Right cardiac atrium (tissue), 5 donors: ENCODE results near the gene ZNF805. TPM values are rescaled to one million over a fixed set of nuclear protein-coding genes. Genes with fewer than 3 reads are reported as not detected.
"Not testable (repeated sequence)": the region's sequence is repeated elsewhere in the genome, so short reads cannot be mapped to it uniquely, and the experiment has no call there.

Source experiments
- ATAC-seq, 2 donors: fragments of 200-7000 bp; cut with Tn5 transposase; one replicate each; pipeline versions ENCODE4 v1.8.0 to v1.9.1; 2020; ENCODE audit warnings: moderate library complexity in 2 of 2, mild to moderate bottlenecking in 1 of 2
- DNase-seq, 3 donors: peaks; one replicate each; pipeline ENCODE4 v3.0.0-alpha.2; 2020
- H3K27ac ChIP-seq: one replicate; pipeline ENCODE4 v1.5.1; 2013; ENCODE audit warnings: mild to moderate bottlenecking, low read length, control low read depth, moderate library complexity
- H3K27me3 ChIP-seq: one replicate; pipeline ENCODE4 v1.6.1; 2013; ENCODE audit not compliant: control insufficient read depth, insufficient read depth
- H3K4me1 ChIP-seq: one replicate; pipeline ENCODE4 v1.6.1; 2013; ENCODE audit warnings: low read length; ENCODE audit not compliant: control insufficient read depth, insufficient read depth
- H3K4me3 ChIP-seq: one replicate; pipeline ENCODE4 v1.5.1; 2013; ENCODE audit warnings: low read length, control low read depth
- H3K9me3 ChIP-seq: one replicate; pipeline ENCODE4 v1.6.1; 2013; ENCODE audit warnings: low read length; ENCODE audit not compliant: control insufficient read depth
- WGBS: extraction: QIAGEN DNeasy Blood & Tissue Kit; methylation state at CpG from one replicate; pipeline ENCODE4 v1.1.7; 2013; 5-methylcytosine and 5-hydroxymethylcytosine counted together
- intact Hi-C, 4 donors: fragments of 100-400 bp; cut with DNase I; formaldehyde crosslinking; loops; one replicate each; pipeline versions ENCODE4 v1.11.0 to v1.14.0; 2022 to 2023
- long read RNA-seq, 4 donors: library from polyadenylated mRNA; unstranded; transcript quantifications; one replicate each; pipeline ENCODE4 v2.0.0, GENCODE V29; 2020 to 2021
- polyA plus RNA-seq: library from polyadenylated mRNA; stranded (reverse); fragments of 200-250 nt; gene quantifications from one replicate; pipeline ENCODE4 v1.2.3, GENCODE V29; 2013
- total RNA-seq, 4 donors: library from RNA; stranded (reverse); fragmentation: NEBNext Ultra II Directional; extraction: Animal tissue kit (Norgen Biotek cat#: 25700); gene quantifications; one replicate each; pipeline ENCODE4 v1.2.1, GENCODE V29; 2021
- donor health status: healthy with polysubstance abuse.
- donor health status: DM: no; HTN: yes; CAD: no.
- donor health status: DM: no; HTN: no; CAD: no.
- donor health status: DM: no; HTN: yes; CAD: no; lungs with severe emphysema.
- donor health status: DM: yes; HTN: yes; CAD: no.

The ZNF805 gene
- total RNA-seq: 10 to 100 TPM in 2 of 4 donors, 1 to 10 TPM in 2; 9.3 to 14.6 (median 10.0) TPM
- polyA plus RNA-seq: 1.3 TPM
- long read RNA-seq, donor 1, transcript ZNF805-202 (4 exons, 1,884 nt): major isoform, 8 of 10 reads
- long read RNA-seq, donor 1, partial matches to known transcripts: 1 of 10 reads
- long read RNA-seq, donor 1, other reads (novel, unspliced or antisense): 1 of 10 reads
- long read RNA-seq, donor 2, partial matches to known transcripts: 0 of 4 reads
- long read RNA-seq, donor 2, other reads (novel, unspliced or antisense): 0 of 4 reads
- long read RNA-seq, donor 3, transcript ZNF805-202 (4 exons, 1,884 nt): major isoform, 21 of 24 reads
- long read RNA-seq, donor 3, partial matches to known transcripts: 0 of 24 reads
- long read RNA-seq, donor 3, other reads (novel, unspliced or antisense): 0 of 24 reads
- long read RNA-seq, donor 4, partial matches to known transcripts: 0 of 3 reads
- long read RNA-seq, donor 4, other reads (novel, unspliced or antisense): 1 of 3 reads

GRCh38 chr19:57240311-57241090, at the start of gene ZNF805:
Gene ZNF805 (plus strand): TSS chr19:57240632. CDS start chr19:57240892, 260 bp downstream.
- Histone ChIP-seq H3K4me3 (peak within 1 kb of the TSS; percentile 81), H3K9me3 (no peaks in the 10 kb centered on the region), H3K27me3 (no peaks in the 10 kb centered on the region), H3K27ac (peak within 1 kb of the TSS; percentile 96), H3K4me1 (peaks cover 6% of the 10 kb centered on the region)
- ATAC-seq: peak; percentile 99
- peak; percentile 97 to 98 (median 98) for DNase-seq
- under 1% methylated on average over 61 of the region's 61 CpGs for WGBS
- intact Hi-C loops: no loop called here

- Histone ChIP-seq H3K4me1 (peaks cover 9% of the 10 kb centered on the region), H3K9me3 (no peaks in the 10 kb centered on the region), H3K4me3 (peak within 1 kb of the TSS; percentile 88), H3K27ac (peak within 1 kb of the TSS; percentile 76), H3K27me3 (no peaks in the 10 kb centered on the region)
- WGBS: under 1% methylated on average over 81 of the region's 81 CpGs
- peak; percentile 99 for ATAC-seq
- intact Hi-C loops: no loop called here
- peak; percentile 96 to 98 (median 97) for DNase-seq
These were observed 49.0 kb upstream of the ZNF805 start, which contains the start of gene ZNF264 for GRCh38 chr19:57191141-57192076. Gene ZNF264 (plus strand): TSS chr19:57191500. CDS start chr19:57191914, 414 bp downstream.

- WGBS: 7% methylated on average over 9 of the region's 9 CpGs
- H3K27ac ChIP-seq: no peak overlapping the region
- H3K4me1 ChIP-seq: peaks cover 9% of the 10 kb centered on the region
These were observed 48.4 kb upstream of the ZNF805 start for GRCh38 chr19:57192077-57192420.

GRCh38 chr19:57192993-57193392, 47.4 kb upstream of the ZNF805 start:
- Histone ChIP-seq H3K27ac (no peak overlapping the region), H3K4me1 (peaks cover 9% of the 10 kb centered on the region), H3K9me3 (no peaks in the 10 kb centered on the region), H3K27me3 (no peaks in the 10 kb centered on the region), H3K4me3 (no peak overlapping the region)
- intact Hi-C loops: no loop called here
- 76% methylated on average over 5 of the region's 5 CpGs for WGBS
- DNase-seq (no peak), ATAC-seq (no peak)

More at GRCh38 chr19:57192077-57192420, 48.4 kb upstream of the ZNF805 start:
- peak overlapping the region; percentile 88 for H3K4me3 ChIP-seq
- no peaks in the 10 kb centered on the region for H3K9me3 ChIP-seq
- intact Hi-C loops: no loop called here
- no peaks in the 10 kb centered on the region for H3K27me3 ChIP-seq
- ATAC-seq (peak in 1 of 2 donors; percentile 10), DNase-seq (no peak)

- DNase-seq, ATAC-seq, H3K4me3 ChIP-seq, H3K27me3 ChIP-seq, H3K4me1 ChIP-seq, intact Hi-C loops, H3K27ac ChIP-seq, H3K9me3 ChIP-seq: not testable (repeated sequence)
- 96% methylated on average over 6 of the region's 6 CpGs for WGBS
These were observed 42.6 kb upstream of the ZNF805 start for GRCh38 chr19:57197874-57198273.

GRCh38 chr19:57202160-57202559, 38.3 kb upstream of the ZNF805 start:
- WGBS: 88% methylated on average over 5 of the region's 5 CpGs

GRCh38 chr19:57210381-57210780, 30.1 kb upstream of the ZNF805 start:
- DNase-seq (no peak), ATAC-seq (no peak)
- Histone ChIP-seq H3K4me1 (no peaks in the 10 kb centered on the region), H3K27ac (no peak overlapping the region), H3K9me3 (no peaks in the 10 kb centered on the region), H3K4me3 (no peak overlapping the region), H3K27me3 (no peaks in the 10 kb centered on the region)
- WGBS: 82% methylated on average over 4 of the region's 4 CpGs
- intact Hi-C loops: no loop called here

More at GRCh38 chr19:57202160-57202559, 38.3 kb upstream of the ZNF805 start:
- ATAC-seq (no peak), DNase-seq (no peak)
- Histone ChIP-seq H3K4me3 (no peak overlapping the region), H3K27me3 (no peaks in the 10 kb centered on the region), H3K4me1 (no peaks in the 10 kb centered on the region), H3K9me3 (no peaks in the 10 kb centered on the region), H3K27ac (no peak overlapping the region)
- intact Hi-C loops: no loop called here

- ATAC-seq (no peak), DNase-seq (no peak)
- H3K4me3 ChIP-seq: no peak overlapping the region
- no peaks in the 10 kb centered on the region for H3K27me3 ChIP-seq
- WGBS: 95% methylated on average over 7 of the region's 7 CpGs
- H3K27ac ChIP-seq: no peak overlapping the region
- no peaks in the 10 kb centered on the region for H3K4me1 ChIP-seq
- intact Hi-C loops: no loop called here
- no peaks in the 10 kb centered on the region for H3K9me3 ChIP-seq
These were observed 28.3 kb upstream of the ZNF805 start for GRCh38 chr19:57212109-57212508.

- Histone ChIP-seq H3K4me1 (no peaks in the 10 kb centered on the region), H3K9me3 (no peaks in the 10 kb centered on the region), H3K4me3 (no peak overlapping the region), H3K27ac (no peak overlapping the region), H3K27me3 (no peaks in the 10 kb centered on the region)
- no peak for ATAC-seq
- no peak for DNase-seq
- intact Hi-C loops: no loop called here
- WGBS: 83% methylated on average over 5 of the region's 5 CpGs
These were observed 12.9 kb upstream of the ZNF805 start for GRCh38 chr19:57227502-57227901.

GRCh38 chr19:57231686-57232085, 8.7 kb upstream of the ZNF805 start:
- H3K27me3 ChIP-seq: no peaks in the 10 kb centered on the region
- intact Hi-C loops: no loop called here
- DNase-seq: no peak
- H3K9me3 ChIP-seq: no peaks in the 10 kb centered on the region
- no peaks in the 10 kb centered on the region for H3K4me1 ChIP-seq
- 63% methylated on average over 9 of the region's 9 CpGs for WGBS
- no peak for ATAC-seq
- no peak overlapping the region for H3K4me3 ChIP-seq
- H3K27ac ChIP-seq: no peak overlapping the region
